ENCODE data around the gene HPGDS. TPM values are rescaled to one million over a fixed set of nuclear protein-coding genes. Genes with fewer than 3 reads are reported as not detected.

HPGDS gene
- total RNA-seq, 6 experiments from 2014 or later: 0.16 to 0.98 (median 0.54) TPM; not detected in 1

- ATAC-seq (no peak), DNase-seq (no peak)
- no peaks in the 10 kb centered on the region for H3K27me3 ChIP-seq
- no peaks in the 10 kb centered on the region for H3K9me3 ChIP-seq
- intact Hi-C loops (cut with DNase I): no loop called here
- TF ChIP-seq CTCF (IDR thresholded peaks at IDR 0.05) (no peak), POLR2A (IDR thresholded peaks at IDR 0.05) (no peak)
- no peak overlapping the region for H3K27ac ChIP-seq
- WGBS (ENCODE audit: insufficient coverage, low coverage, low lambda C conversion rate, missing lambda C conversion rate): 72% methylated on average over 3 of the region's 3 CpGs
- no peak overlapping the region for H3K4me3 ChIP-seq
- H3K4me1 ChIP-seq: no peaks in the 10 kb centered on the region
- no peaks in the 10 kb centered on the region for H3K36me3 ChIP-seq
These were observed 6.3 kb downstream of the HPGDS start for GRCh38 chr4:94336303-94336702.

- WGBS (ENCODE audit: insufficient coverage, low coverage, low lambda C conversion rate, missing lambda C conversion rate): 70% methylated on average over 3 of the region's 3 CpGs
- ATAC-seq (peak in 3 of 4 donors; percentile 27 to 91 (median 81)), DNase-seq (no peak)
- intact Hi-C loops (cut with DNase I): no loop called here
- no peaks in the 10 kb centered on the region for H3K27me3 ChIP-seq
- H3K36me3 ChIP-seq: no peaks in the 10 kb centered on the region
- TF ChIP-seq POLR2A (IDR thresholded peaks at IDR 0.05): no peak
- no peak for TF ChIP-seq CTCF (IDR thresholded peaks at IDR 0.05)
- no peak overlapping the region for H3K27ac ChIP-seq
- no peaks in the 10 kb centered on the region for H3K4me1 ChIP-seq
- no peak overlapping the region for H3K4me3 ChIP-seq
- no peaks in the 10 kb centered on the region for H3K9me3 ChIP-seq
These were observed 7.7 kb downstream of the HPGDS start for GRCh38 chr4:94334962-94335361.

GRCh38 chr4:94334476-94334875, 8.2 kb downstream of the HPGDS start:
- TF ChIP-seq CTCF (IDR thresholded peaks at IDR 0.05): no peak
- no peak for TF ChIP-seq POLR2A (IDR thresholded peaks at IDR 0.05)
- no peak for ATAC-seq
- Histone ChIP-seq H3K27ac (no peak overlapping the region), H3K4me3 (no peak overlapping the region), H3K27me3 (no peaks in the 10 kb centered on the region), H3K4me1 (no peaks in the 10 kb centered on the region), H3K36me3 (no peaks in the 10 kb centered on the region), H3K9me3 (no peaks in the 10 kb centered on the region)
- intact Hi-C loops (cut with DNase I): no loop called here
- 79% methylated on average over 2 of the region's 2 CpGs for WGBS (ENCODE audit: insufficient coverage, low coverage, low lambda C conversion rate, missing lambda C conversion rate)
- DNase-seq: no peak

GRCh38 chr4:94333866-94334265, 8.8 kb downstream of the HPGDS start:
- 65% methylated on average over 3 of the region's 3 CpGs for WGBS (ENCODE audit: insufficient coverage, low coverage, low lambda C conversion rate, missing lambda C conversion rate)
- ATAC-seq (no peak), DNase-seq (no peak)
- Histone ChIP-seq H3K9me3 (no peaks in the 10 kb centered on the region), H3K27ac (no peak overlapping the region), H3K4me3 (no peak overlapping the region), H3K36me3 (no peaks in the 10 kb centered on the region), H3K4me1 (no peaks in the 10 kb centered on the region), H3K27me3 (no peaks in the 10 kb centered on the region)
- intact Hi-C loops (cut with DNase I): no loop called here
- TF ChIP-seq CTCF (IDR thresholded peaks at IDR 0.05) (no peak), POLR2A (IDR thresholded peaks at IDR 0.05) (no peak)

GRCh38 chr4:94332983-94333590, 9.5 kb downstream of the HPGDS start:
- 40% methylated on average over 5 of the region's 5 CpGs for WGBS (ENCODE audit: insufficient coverage, low coverage, low lambda C conversion rate, missing lambda C conversion rate)
- Histone ChIP-seq H3K4me3 (no peak overlapping the region), H3K27me3 (no peaks in the 10 kb centered on the region), H3K36me3 (no peaks in the 10 kb centered on the region), H3K4me1 (no peaks in the 10 kb centered on the region), H3K27ac (no peak overlapping the region), H3K9me3 (no peaks in the 10 kb centered on the region)
- ATAC-seq (no peak), DNase-seq (no peak)
- intact Hi-C loops (cut with DNase I): no loop called here
- TF ChIP-seq CTCF (IDR thresholded peaks at IDR 0.05): peak in 1 of 4 donors; percentile 11
- TF ChIP-seq POLR2A (IDR thresholded peaks at IDR 0.05): no peak
